ENCODE data around the gene RAB25. TPM values are rescaled to one million over a fixed set of nuclear protein-coding genes. Genes with fewer than 3 reads are reported as not detected.

RAB25 gene
- total and polyA plus RNA-seq, 2 of the 13 experiments (the other 11 are each of a cell fraction or from before 2014, with no cell fraction given), result 0.20 to 0.22 TPM

GRCh38 chr1:156054500-156055280 lies 6.3 kb upstream of the RAB25 start, which contains the start of gene LAMTOR2 (continued):
- TF ChIP-seq HOXA5 (CRISPR knock-in tag; IDR thresholded peaks at IDR 0.05) (peak; percentile 42; the same call in 1 of the 2 replicates), HDAC6 (IDR thresholded peaks at IDR 0.05; ENCODE audit: low read depth, low read length) (no peak), ZNF33B (CRISPR knock-in tag; IDR thresholded peaks at IDR 0.05) (0 out of 2 replicates have a peak, but pooled peaks have one; percentile 33), DR1 (CRISPR knock-in tag; IDR thresholded peaks at IDR 0.05) (no peak), ZNF512B (CRISPR knock-in tag; IDR thresholded peaks at IDR 0.05; ENCODE audit: borderline replicate concordance) (no peak), ZBTB10 (CRISPR knock-in tag; IDR thresholded peaks at IDR 0.05; ENCODE audit: borderline replicate concordance) (peak; percentile 81; the same call in 1 of the 2 replicates), ZNF598 (CRISPR knock-in tag; IDR thresholded peaks at IDR 0.05; ENCODE audit: borderline replicate concordance) (no peak), ZNF235 (CRISPR knock-in tag; IDR thresholded peaks at IDR 0.05; ENCODE audit: borderline replicate concordance) (no peak; the same call in none of the 2 replicates), ZNF713 (CRISPR knock-in tag; IDR thresholded peaks at IDR 0.05) (no peak; the same call in 1 of the 2 replicates), NPAS2 (CRISPR knock-in tag; IDR thresholded peaks at IDR 0.05; ENCODE audit: borderline replicate concordance) (no peak), ZNF335 (CRISPR knock-in tag; IDR thresholded peaks at IDR 0.05) (peak; percentile 85; the same call in 1 of the 2 replicates), ATF4 (CRISPR knock-in tag; IDR thresholded peaks at IDR 0.05) (peak in 1 of 2 experiments; percentile 58; a peak in 1 of 4 replicates), DNMT3B (CRISPR knock-in tag; conservative IDR thresholded peaks at IDR 0.05) (no peak), HOXA7 (CRISPR knock-in tag; IDR thresholded peaks at IDR 0.05) (no peak), CBX1 (IDR thresholded peaks at IDR 0.05; ENCODE audit: low read depth) (no peak), FOXC1 (CRISPR knock-in tag; IDR thresholded peaks at IDR 0.05; ENCODE audit: borderline replicate concordance) (peak; percentile 77; the same call in 1 of the 2 replicates), DZIP1 (CRISPR knock-in tag; IDR thresholded peaks at IDR 0.05) (no peak), SMARCC2 (IDR thresholded peaks at IDR 0.05) (no peak), TCF7L2 (IDR thresholded peaks at IDR 0.05; ENCODE audit: low read depth, low read length) (no peak), JUN (CRISPR knock-in tag; IDR thresholded peaks at IDR 0.05) (peak; percentile 68; the same call in 1 of the 2 replicates)
